Fibroblast of lung (primary cell): ENCODE results near the gene KREMEN1.

Source experiments
- EZH2 ChIP-seq: IDR thresholded peaks from 2 replicates; pipeline ENCODE4 v1.5.1; 2012; ENCODE audit warnings: low read length, control low read depth, mild to moderate bottlenecking; ENCODE audit errors: missing control alignments
- TF ChIP-seq, protein P1 (sequence below), 2 donors: IDR thresholded peaks in 1 of 2; conservative IDR thresholded peaks in 1 of 2; 1 replicate in 1 of 2; 2 replicates in 1 of 2; pipeline ENCODE4 v1.5.1; 2011 to 2012; ENCODE audit warnings: low read length in 2 of 2, control low read depth in 1 of 2, inconsistent platforms in 1 of 2, low read depth in 1 of 2, mild to moderate bottlenecking in 1 of 2

DNA sequence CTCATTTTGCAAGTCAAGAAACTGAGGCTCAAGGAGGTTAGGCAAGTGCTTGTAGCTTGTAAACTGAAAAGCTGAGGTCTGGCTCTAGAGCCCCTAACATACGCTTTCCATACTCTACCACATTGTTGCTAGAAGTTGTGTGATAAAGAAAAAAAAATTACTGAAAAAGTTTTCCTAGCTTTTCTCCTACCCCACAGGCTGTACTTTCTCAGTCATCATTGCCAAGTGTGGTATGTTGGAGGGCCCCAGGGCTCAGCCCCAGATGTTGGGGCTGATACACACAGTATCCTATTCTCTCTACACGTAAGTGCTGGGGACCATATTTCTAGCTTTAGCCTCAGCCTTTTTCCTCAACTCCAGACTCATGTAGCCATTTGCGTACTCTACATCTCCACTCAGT lies 16.0 kb downstream of the KREMEN1 start:
- TF ChIP-seq, protein P1, sequence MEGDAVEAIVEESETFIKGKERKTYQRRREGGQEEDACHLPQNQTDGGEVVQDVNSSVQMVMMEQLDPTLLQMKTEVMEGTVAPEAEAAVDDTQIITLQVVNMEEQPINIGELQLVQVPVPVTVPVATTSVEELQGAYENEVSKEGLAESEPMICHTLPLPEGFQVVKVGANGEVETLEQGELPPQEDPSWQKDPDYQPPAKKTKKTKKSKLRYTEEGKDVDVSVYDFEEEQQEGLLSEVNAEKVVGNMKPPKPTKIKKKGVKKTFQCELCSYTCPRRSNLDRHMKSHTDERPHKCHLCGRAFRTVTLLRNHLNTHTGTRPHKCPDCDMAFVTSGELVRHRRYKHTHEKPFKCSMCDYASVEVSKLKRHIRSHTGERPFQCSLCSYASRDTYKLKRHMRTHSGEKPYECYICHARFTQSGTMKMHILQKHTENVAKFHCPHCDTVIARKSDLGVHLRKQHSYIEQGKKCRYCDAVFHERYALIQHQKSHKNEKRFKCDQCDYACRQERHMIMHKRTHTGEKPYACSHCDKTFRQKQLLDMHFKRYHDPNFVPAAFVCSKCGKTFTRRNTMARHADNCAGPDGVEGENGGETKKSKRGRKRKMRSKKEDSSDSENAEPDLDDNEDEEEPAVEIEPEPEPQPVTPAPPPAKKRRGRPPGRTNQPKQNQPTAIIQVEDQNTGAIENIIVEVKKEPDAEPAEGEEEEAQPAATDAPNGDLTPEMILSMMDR (conservative IDR thresholded peaks at IDR 0.05 in 1 of 2, IDR thresholded peaks at IDR 0.05 in 1 of 2; ENCODE audit: low read depth in 1 of 2, low read length in 2 of 2), result no peak
- no peak for TF ChIP-seq EZH2
